DND-41 (cell line): ENCODE results near the gene PSMF1.

Experiments used
- ATAC-seq: fragments of 200-7000 bp; cut with Tn5 transposase; 3 replicates; pipeline ENCODE4 v1.9.1; 2021; ENCODE audit warnings: low read depth; ENCODE audit not compliant: insufficient read depth
- DNase-seq: peaks from one replicate; pipeline ENCODE4 v3.0.0-alpha.2; 2020
- H2AFZ ChIP-seq: 2 replicates; pipeline ENCODE4 v1.6.0; 2012; ENCODE audit warnings: low read depth, low read length
- H3K27ac ChIP-seq: 2 replicates; pipeline ENCODE4 v1.5.1; 2012; ENCODE audit warnings: low read length, inconsistent platforms
- H3K27me3 ChIP-seq: fragments of 200-600 bp; sonication (generic); 2 replicates; pipeline ENCODE4 v1.6.0; 2012; ENCODE audit warnings: low read length, mild to moderate bottlenecking, inconsistent platforms; ENCODE audit not compliant: insufficient read depth, poor library complexity
- H3K36me3 ChIP-seq: 2 replicates; pipeline ENCODE4 v1.5.1; 2012; ENCODE audit warnings: low read length, inconsistent platforms; ENCODE audit not compliant: insufficient read depth
- H3K4me1 ChIP-seq: 2 replicates; pipeline ENCODE4 v1.5.1; 2012; ENCODE audit warnings: mild to moderate bottlenecking, low read length; ENCODE audit not compliant: insufficient read depth
- H3K4me2 ChIP-seq: 2 replicates; pipeline ENCODE4 v1.6.0; 2012; ENCODE audit warnings: mild to moderate bottlenecking, moderate library complexity, low read length, inconsistent platforms; ENCODE audit not compliant: insufficient read depth
- H3K4me3 ChIP-seq, 2 experiments: fragments of 200-600 bp in 1 of 2; shearing (Covaris generic) in 1 of 2; 2 replicates each; pipeline ENCODE4 v1.5.1; 2012 to 2016; ENCODE audit warnings: inconsistent platforms in 2 of 2, low read length in 2 of 2, mild to moderate bottlenecking in 2 of 2, low read depth in 1 of 2, moderate library complexity in 1 of 2
- H3K79me2 ChIP-seq: 2 replicates; pipeline ENCODE4 v1.6.0; 2012; ENCODE audit warnings: low read length, inconsistent platforms; ENCODE audit not compliant: insufficient read depth
- H3K9ac ChIP-seq: 2 replicates; pipeline ENCODE4 v1.6.0; 2012; ENCODE audit warnings: low read depth, mild to moderate bottlenecking, inconsistent platforms, low read length, moderate library complexity
- H3K9me3 ChIP-seq: 2 replicates; pipeline ENCODE4 v1.5.1; 2012; ENCODE audit warnings: low read length, moderate library complexity, mild to moderate bottlenecking, inconsistent platforms; ENCODE audit not compliant: insufficient read depth, severe bottlenecking
- H4K20me1 ChIP-seq: 2 replicates; pipeline ENCODE4 v1.6.0; 2012; ENCODE audit warnings: low read length; ENCODE audit not compliant: insufficient read depth
- EZH2 ChIP-seq: IDR thresholded peaks from 3 replicates; pipeline ENCODE4 v1.6.1; 2012; ENCODE audit warnings: borderline replicate concordance, low read depth, mild to moderate bottlenecking, moderate library complexity, low read length, inconsistent platforms; ENCODE audit not compliant: severe bottlenecking
- TF ChIP-seq, protein P1 (sequence below): IDR thresholded peaks from 2 replicates; pipeline ENCODE4 v1.5.1; 2012; ENCODE audit warnings: borderline replicate concordance, low read length, moderate library complexity, mild to moderate bottlenecking; ENCODE audit not compliant: poor library complexity, severe bottlenecking; ENCODE audit errors: extremely low read depth

PSMF1 gene

DNA sequence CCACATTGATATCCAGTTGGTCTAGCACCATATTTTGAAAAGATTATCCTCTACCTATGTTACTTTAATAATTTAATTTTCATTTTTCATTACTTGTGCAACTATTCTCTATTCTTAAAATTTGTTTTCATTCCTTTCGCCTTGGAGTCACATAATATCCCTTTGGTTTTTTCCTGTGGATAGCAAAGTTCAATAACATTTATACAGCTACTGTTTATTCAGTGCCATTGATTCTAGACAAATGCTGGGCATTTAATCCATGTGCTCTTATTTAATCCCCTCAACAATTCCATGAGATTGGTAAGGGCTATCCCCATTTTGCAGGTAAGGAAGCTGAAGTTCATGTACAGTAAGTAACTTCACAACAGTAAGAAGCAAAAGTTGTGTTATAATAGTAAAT lies 32.6 kb downstream of the PSMF1 start:
- no peak overlapping the region for H2AFZ ChIP-seq
- peaks cover 14% of the 10 kb centered on the region for H4K20me1 ChIP-seq
- H3K4me3 ChIP-seq = no peak overlapping the region
- H3K36me3 ChIP-seq = peaks cover 85% of the 10 kb centered on the region
- H3K27ac ChIP-seq = no peak overlapping the region
- H3K27me3 ChIP-seq = no peaks in the 10 kb centered on the region
- no peak for ATAC-seq
- no peak overlapping the region for H3K4me2 ChIP-seq
- TF ChIP-seq, protein P1, sequence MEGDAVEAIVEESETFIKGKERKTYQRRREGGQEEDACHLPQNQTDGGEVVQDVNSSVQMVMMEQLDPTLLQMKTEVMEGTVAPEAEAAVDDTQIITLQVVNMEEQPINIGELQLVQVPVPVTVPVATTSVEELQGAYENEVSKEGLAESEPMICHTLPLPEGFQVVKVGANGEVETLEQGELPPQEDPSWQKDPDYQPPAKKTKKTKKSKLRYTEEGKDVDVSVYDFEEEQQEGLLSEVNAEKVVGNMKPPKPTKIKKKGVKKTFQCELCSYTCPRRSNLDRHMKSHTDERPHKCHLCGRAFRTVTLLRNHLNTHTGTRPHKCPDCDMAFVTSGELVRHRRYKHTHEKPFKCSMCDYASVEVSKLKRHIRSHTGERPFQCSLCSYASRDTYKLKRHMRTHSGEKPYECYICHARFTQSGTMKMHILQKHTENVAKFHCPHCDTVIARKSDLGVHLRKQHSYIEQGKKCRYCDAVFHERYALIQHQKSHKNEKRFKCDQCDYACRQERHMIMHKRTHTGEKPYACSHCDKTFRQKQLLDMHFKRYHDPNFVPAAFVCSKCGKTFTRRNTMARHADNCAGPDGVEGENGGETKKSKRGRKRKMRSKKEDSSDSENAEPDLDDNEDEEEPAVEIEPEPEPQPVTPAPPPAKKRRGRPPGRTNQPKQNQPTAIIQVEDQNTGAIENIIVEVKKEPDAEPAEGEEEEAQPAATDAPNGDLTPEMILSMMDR = no peak
- no peak for TF ChIP-seq EZH2
- H3K9me3 ChIP-seq = no peaks in the 10 kb centered on the region
- H3K9ac ChIP-seq = no peak overlapping the region
- no peaks in the 10 kb centered on the region for H3K4me1 ChIP-seq
- H3K79me2 ChIP-seq = peaks cover 11% of the 10 kb centered on the region; the same call in 1 of the 2 replicates
- DNase-seq = no peak

GRCh38 chr20:1154226-1154625 lies 35.8 kb downstream of the PSMF1 start:
- Histone ChIP-seq H3K36me3 (peaks cover 67% of the 10 kb centered on the region), H4K20me1 (peaks cover 5% of the 10 kb centered on the region; the same call in 1 of the 2 replicates), H3K9ac (no peak overlapping the region), H3K4me1 (no peaks in the 10 kb centered on the region), H3K79me2 (peaks cover 5% of the 10 kb centered on the region; the same call in 1 of the 2 replicates), H3K4me2 (no peak overlapping the region), H3K9me3 (no peaks in the 10 kb centered on the region), H3K27ac (no peak overlapping the region), H3K27me3 (no peaks in the 10 kb centered on the region), H2AFZ (no peak overlapping the region), H3K4me3 (no peak overlapping the region)
- TF ChIP-seq EZH2 = no peak
- TF ChIP-seq, protein P1 = no peak
- DNase-seq = no peak
- ATAC-seq = no peak

DNA sequence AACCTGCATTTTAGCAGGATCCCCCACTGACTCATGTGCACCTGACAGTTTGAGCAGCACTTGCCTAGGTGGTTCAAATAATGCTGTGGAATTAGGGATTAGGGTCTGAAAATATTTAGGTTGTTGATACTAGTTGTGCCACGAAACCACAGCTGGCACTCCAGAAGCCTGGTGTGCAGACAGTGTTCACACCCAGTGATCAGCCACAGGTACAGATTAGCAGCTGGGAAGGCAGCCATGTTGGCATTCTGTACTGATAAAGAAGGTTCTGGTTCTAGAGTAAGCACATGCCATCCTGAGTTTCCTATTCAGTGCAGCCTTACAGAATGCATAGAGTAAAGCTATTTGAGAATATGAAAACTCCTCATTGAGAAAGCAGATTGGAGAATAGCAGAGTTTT lies 36.3 kb downstream of the PSMF1 start:
- Histone ChIP-seq H3K4me3 (no peak overlapping the region), H3K9ac (no peak overlapping the region), H3K9me3 (no peaks in the 10 kb centered on the region), H2AFZ (no peak overlapping the region), H3K27ac (no peak overlapping the region), H3K27me3 (no peaks in the 10 kb centered on the region), H3K36me3 (peaks cover 68% of the 10 kb centered on the region), H3K4me1 (no peaks in the 10 kb centered on the region), H4K20me1 (peaks cover 9% of the 10 kb centered on the region; the same call in 1 of the 2 replicates), H3K4me2 (no peak overlapping the region), H3K79me2 (peaks cover under 1% of the 10 kb centered on the region; the same call in 1 of the 2 replicates)
- DNase-seq = no peak
- TF ChIP-seq, protein P1 = no peak
- TF ChIP-seq EZH2 = no peak
- no peak for ATAC-seq

GRCh38 chr20:1155342-1155741 lies 36.9 kb downstream of the PSMF1 start:
- Histone ChIP-seq H3K4me3 (no peak overlapping the region), H3K36me3 (peaks cover 68% of the 10 kb centered on the region), H2AFZ (no peak overlapping the region), H3K4me2 (no peak overlapping the region), H3K9me3 (no peaks in the 10 kb centered on the region), H3K27ac (no peak overlapping the region), H3K79me2 (no peaks in the 10 kb centered on the region), H3K4me1 (no peaks in the 10 kb centered on the region), H3K9ac (no peak overlapping the region), H3K27me3 (no peaks in the 10 kb centered on the region), H4K20me1 (0 out of 2 replicates have a peak, but pooled peaks cover 6% of the 10 kb centered on the region)
- DNase-seq (no peak), ATAC-seq (no peak)
- TF ChIP-seq, protein P1 = no peak
- TF ChIP-seq EZH2 = no peak
